Prostate gland (tissue), 2 donors: Measurements from ENCODE around the gene SRBD1.

ENCODE experiments used
- CTCF ChIP-seq, 4 experiments: fragments of 200-600 bp in 2 of 4; fragments of 450-650 bp in 2 of 4; sonication (generic) in 2 of 4; IDR thresholded peaks; 1 replicate in 3 of 4; 2 replicates in 1 of 4; pipeline ENCODE4 v1.5.1; 2016 to 2019; ENCODE audit warnings: antibody characterized with exemption in 4 of 4, mild to moderate bottlenecking in 2 of 4, moderate library complexity in 2 of 4
- POLR2A ChIP-seq: fragments of 450-650 bp; IDR thresholded peaks from one replicate; pipeline ENCODE4 v1.6.1; 2016; ENCODE audit warnings: antibody characterized with exemption, mild to moderate bottlenecking
- POLR2AphosphoS5 ChIP-seq: sonication (generic); formaldehyde crosslinking; IDR thresholded peaks from one replicate; pipeline ENCODE4 v1.6.1; 2017; ENCODE audit warnings: antibody characterized with exemption

- TF ChIP-seq CTCF (IDR thresholded peaks at IDR 0.05), result no peak
- no peak for TF ChIP-seq POLR2AphosphoS5
- TF ChIP-seq POLR2A, result no peak
Observed at GRCh38 chr2:45559436-45559835, 51.6 kb downstream of the SRBD1 start.
